Mesenchymal stem cell (in vitro differentiated cells and primary cell): Measurements from ENCODE around the gene KCNC1.
A peak's percentile ranks its signal among the peaks of the same experiment; 100 is the strongest.

Experiments
- DNase-seq: peaks from one replicate; pipeline ENCODE4 v3.0.0-alpha.2; 2013
- H2AFZ ChIP-seq: one replicate; pipeline ENCODE4 v1.6.1; 2013; ENCODE audit warnings: low read depth, mild to moderate bottlenecking, control low read depth, inconsistent platforms, low read length, moderate library complexity
- H2AK5ac ChIP-seq: 2 replicates; pipeline ENCODE4 v1.6.1; 2013; ENCODE audit warnings: low read length, moderate library complexity, mild to moderate bottlenecking, inconsistent platforms; ENCODE audit not compliant: severe bottlenecking
- H2BK120ac ChIP-seq: one replicate; pipeline ENCODE4 v1.6.1; 2013; ENCODE audit warnings: low read depth, mild to moderate bottlenecking, inconsistent platforms, low read length, moderate library complexity
- H2BK12ac ChIP-seq, 2 experiments: one replicate each; pipeline ENCODE4 v1.6.1; 2013; ENCODE audit warnings: inconsistent platforms in 2 of 2, low read length in 2 of 2, mild to moderate bottlenecking in 2 of 2, moderate library complexity in 2 of 2, control low read depth in 1 of 2
- H2BK15ac ChIP-seq: one replicate; pipeline ENCODE4 v1.6.1; 2013; ENCODE audit warnings: mild to moderate bottlenecking, low read depth, inconsistent platforms; ENCODE audit not compliant: poor library complexity, severe bottlenecking
- H2BK5ac ChIP-seq: 2 replicates; pipeline ENCODE4 v1.6.1; 2013; ENCODE audit warnings: low read depth, mild to moderate bottlenecking, low read length, control low read depth, inconsistent platforms; ENCODE audit not compliant: poor library complexity, severe bottlenecking
- H3K14ac ChIP-seq, 2 experiments: one replicate each; pipeline ENCODE4 v1.6.1; 2013; ENCODE audit warnings: inconsistent platforms in 2 of 2, low read length in 2 of 2, control low read depth in 1 of 2, mild to moderate bottlenecking in 1 of 2, moderate library complexity in 1 of 2
- H3K18ac ChIP-seq, 2 experiments: one replicate each; pipeline ENCODE4 v1.6.1; 2013; ENCODE audit warnings: inconsistent platforms in 2 of 2, low read length in 2 of 2, control low read depth in 1 of 2, low read depth in 1 of 2, mild to moderate bottlenecking in 1 of 2
- H3K23ac ChIP-seq, 2 experiments: one replicate each; pipeline ENCODE4 v1.6.1; 2013; ENCODE audit warnings: inconsistent platforms in 2 of 2, low read length in 2 of 2, mild to moderate bottlenecking in 2 of 2, moderate library complexity in 2 of 2, control low read depth in 1 of 2
- H3K27ac ChIP-seq: 2 replicates; pipeline ENCODE4 v1.5.1; 2013; ENCODE audit warnings: mild to moderate bottlenecking, moderate library complexity, low read length, control low read depth, inconsistent platforms; ENCODE audit not compliant: poor library complexity, severe bottlenecking
- H3K27me3 ChIP-seq, 2 experiments: 2 replicates each; pipeline versions ENCODE4 v1.6.1 to v1.7.0; 2013; ENCODE audit warnings: low read length in 2 of 2, mild to moderate bottlenecking in 2 of 2, moderate library complexity in 2 of 2, control low read depth in 1 of 2, inconsistent platforms in 1 of 2; ENCODE audit not compliant: control insufficient read depth in 1 of 2, insufficient read depth in 1 of 2
- H3K36me3 ChIP-seq, 2 experiments: 2 replicates each; pipeline versions ENCODE4 v1.6.1 to v1.7.0; 2013; ENCODE audit warnings: low read length in 2 of 2, control low read depth in 1 of 2, inconsistent platforms in 1 of 2, low read depth in 1 of 2, mild to moderate bottlenecking in 1 of 2; ENCODE audit not compliant: insufficient read depth in 2 of 2, control insufficient read depth in 1 of 2
- H3K4ac ChIP-seq, 2 experiments: one replicate each; pipeline ENCODE4 v1.6.1; 2013; ENCODE audit warnings: inconsistent platforms in 2 of 2, low read length in 2 of 2, mild to moderate bottlenecking in 2 of 2, moderate library complexity in 2 of 2, control low read depth in 1 of 2, low read depth in 1 of 2
- H3K4me1 ChIP-seq: 2 replicates; pipeline ENCODE4 v1.6.1; 2013; ENCODE audit warnings: low read depth, low read length, control low read depth; ENCODE audit not compliant: control insufficient read depth, insufficient read depth
- H3K4me2 ChIP-seq: 2 replicates; pipeline ENCODE4 v1.6.1; 2013; ENCODE audit warnings: low read length, mild to moderate bottlenecking, inconsistent platforms; ENCODE audit not compliant: poor library complexity, severe bottlenecking
- H3K4me3 ChIP-seq, 2 experiments: 2 replicates each; pipeline versions ENCODE4 v1.5.1 to v1.7.0; 2013; ENCODE audit warnings: low read length in 2 of 2, mild to moderate bottlenecking in 2 of 2, control low read depth in 1 of 2, low read depth in 1 of 2; ENCODE audit not compliant: insufficient read depth in 1 of 2
- H3K79me1 ChIP-seq: replicated peaks from 2 replicates; pipeline ENCODE4 v1.6.1; 2013; ENCODE audit warnings: mild to moderate bottlenecking, control low read depth, low read length, inconsistent platforms; ENCODE audit not compliant: poor library complexity, severe bottlenecking
- H3K9ac ChIP-seq: 2 replicates; pipeline ENCODE4 v1.7.0; 2013; ENCODE audit warnings: mild to moderate bottlenecking, low read length, moderate library complexity
- H3K9me3 ChIP-seq: 2 replicates; pipeline ENCODE4 v1.7.0; 2013; ENCODE audit warnings: mild to moderate bottlenecking, low read length; ENCODE audit not compliant: control insufficient read depth
- H4K8ac ChIP-seq: one replicate; pipeline ENCODE4 v1.6.1; 2013; ENCODE audit warnings: inconsistent platforms, mild to moderate bottlenecking, low read length, moderate library complexity
- H4K91ac ChIP-seq: one replicate; pipeline ENCODE4 v1.6.1; 2013; ENCODE audit warnings: mild to moderate bottlenecking, low read length, inconsistent platforms
- WGBS: methylation state at CpG from one replicate; pipeline ENCODE4 v1.1.7; 2013; ENCODE audit warnings: mixed read lengths; 5-methylcytosine and 5-hydroxymethylcytosine counted together

The KCNC1 gene

GRCh38 chr11:17721242-17721999 is 13.2 kb upstream of the KCNC1 start:
- H3K9ac ChIP-seq, result peak overlapping the region; percentile 97
- H2AFZ ChIP-seq, result no peak overlapping the region
- H4K8ac ChIP-seq, result no peak overlapping the region
- no peak overlapping the region for H3K4me2 ChIP-seq
- WGBS, result 23% methylated on average over 51 of the region's 56 CpGs
- no peak overlapping the region for H3K4ac ChIP-seq
- no peaks in the 10 kb centered on the region for H3K9me3 ChIP-seq
- H2BK120ac ChIP-seq, result no peak overlapping the region
- no peaks in the 10 kb centered on the region for H3K79me1 ChIP-seq
- no peak overlapping the region for H3K14ac ChIP-seq
- H3K4me3 ChIP-seq, result peak overlapping the region in 1 of 2 experiments; percentile 14
- no peaks in the 10 kb centered on the region for H3K36me3 ChIP-seq
- no peak overlapping the region for H2BK15ac ChIP-seq
- peaks cover 15% of the 10 kb centered on the region for H3K4me1 ChIP-seq
- DNase-seq, result no peak
- no peak overlapping the region for H3K23ac ChIP-seq
- no peak overlapping the region for H2BK12ac ChIP-seq
- no peak overlapping the region for H3K18ac ChIP-seq
- no peak overlapping the region for H2BK5ac ChIP-seq
- H4K91ac ChIP-seq, result no peak overlapping the region
- no peak overlapping the region for H2AK5ac ChIP-seq
- no peak overlapping the region for H3K27ac ChIP-seq
- peaks cover 92 to 94% of the 10 kb centered on the region in 2 experiments for H3K27me3 ChIP-seq

DNA sequence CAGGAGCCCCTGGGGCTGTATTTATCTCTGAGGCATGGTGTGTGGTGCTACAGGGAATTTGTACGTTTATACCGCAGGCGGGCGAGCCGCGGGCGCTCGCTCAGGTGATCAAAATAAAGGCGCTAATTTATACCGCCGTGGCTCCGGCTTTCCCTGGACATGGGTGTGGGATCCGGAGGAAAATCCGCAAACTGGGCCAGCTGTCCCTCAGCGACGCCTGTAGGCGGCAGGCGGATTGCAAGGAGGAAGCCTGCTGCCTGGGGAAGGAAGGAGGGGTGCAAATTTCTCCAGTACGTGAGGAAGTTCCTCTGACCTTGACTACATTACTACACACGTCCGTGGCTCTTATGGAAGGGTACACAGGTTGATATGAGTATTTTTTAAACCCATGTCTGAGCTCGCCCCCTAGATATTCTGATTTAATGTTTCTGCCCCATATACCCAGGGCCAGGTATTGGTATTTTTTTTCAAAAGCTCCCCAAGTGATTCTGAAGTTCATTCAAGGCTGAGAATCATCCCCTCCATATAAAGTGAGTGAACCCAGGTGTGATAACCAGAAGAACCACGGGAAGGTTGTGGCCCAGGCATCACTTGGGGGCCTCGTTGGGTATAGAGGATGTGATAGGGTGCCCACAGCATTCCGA is 12.5 kb upstream of the KCNC1 start:
- Histone ChIP-seq H3K4me3 (no peak overlapping the region), H3K9ac (no peak overlapping the region), H3K4me2 (peak overlapping the region; percentile 48), H2BK12ac (no peak overlapping the region), H4K91ac (no peak overlapping the region), H3K14ac (no peak overlapping the region), H3K23ac (no peak overlapping the region), H2BK15ac (no peak overlapping the region), H3K4ac (no peak overlapping the region), H3K4me1 (peaks cover 15% of the 10 kb centered on the region), H3K9me3 (no peaks in the 10 kb centered on the region), H3K18ac (no peak overlapping the region), H3K27ac (no peak overlapping the region), H4K8ac (no peak overlapping the region), H2BK120ac (no peak overlapping the region), H2BK5ac (no peak overlapping the region), H3K27me3 (peaks cover 88 to 94% of the 10 kb centered on the region in 2 experiments), H2AK5ac (no peak overlapping the region), H3K79me1 (no peaks in the 10 kb centered on the region), H2AFZ (no peak overlapping the region), H3K36me3 (no peaks in the 10 kb centered on the region)
- no peak for DNase-seq
- 20% methylated on average over 23 of the region's 25 CpGs for WGBS

GRCh38 chr11:17724020-17724908 is 10.3 kb upstream of the KCNC1 start:
- peaks cover 14% of the 10 kb centered on the region for H3K4me1 ChIP-seq
- H2AFZ ChIP-seq, result no peak overlapping the region
- H3K79me1 ChIP-seq, result no peaks in the 10 kb centered on the region
- no peak overlapping the region for H3K4ac ChIP-seq
- no peak overlapping the region for H2BK120ac ChIP-seq
- H2BK12ac ChIP-seq, result no peak overlapping the region
- H3K36me3 ChIP-seq, result no peaks in the 10 kb centered on the region
- no peak overlapping the region for H3K9ac ChIP-seq
- H3K23ac ChIP-seq, result no peak overlapping the region
- H4K91ac ChIP-seq, result no peak overlapping the region
- H3K9me3 ChIP-seq, result no peaks in the 10 kb centered on the region
- 62% methylated on average over 10 of the region's 10 CpGs for WGBS
- peaks cover 66 to 93% of the 10 kb centered on the region in 2 experiments for H3K27me3 ChIP-seq
- H3K4me2 ChIP-seq, result no peak overlapping the region
- no peak overlapping the region for H3K14ac ChIP-seq
- H3K27ac ChIP-seq, result no peak overlapping the region
- H3K18ac ChIP-seq, result no peak overlapping the region
- no peak overlapping the region for H2BK5ac ChIP-seq
- H4K8ac ChIP-seq, result no peak overlapping the region
- no peak overlapping the region for H2AK5ac ChIP-seq
- H2BK15ac ChIP-seq, result no peak overlapping the region
- DNase-seq, result no peak
- H3K4me3 ChIP-seq, result no peak overlapping the region

DNA sequence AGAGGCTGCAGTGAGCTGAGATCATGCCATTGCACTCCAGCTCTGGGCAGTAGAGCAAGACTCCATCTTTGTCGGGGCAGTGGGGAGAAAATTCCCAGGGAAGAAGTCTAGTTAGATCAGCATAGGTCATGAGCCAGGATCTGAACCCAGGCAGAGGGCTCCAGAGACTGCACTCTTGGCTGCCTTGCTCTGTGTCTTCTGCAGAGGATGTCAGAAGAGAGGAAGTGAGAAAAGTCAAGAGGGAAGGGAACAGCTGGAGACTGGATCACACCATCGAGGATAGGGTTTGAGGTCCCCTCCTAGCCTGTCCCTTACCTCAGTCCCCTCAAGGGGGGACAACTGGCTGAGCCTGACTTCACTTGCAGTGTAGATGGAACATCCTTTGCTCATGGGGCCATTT is 9.4 kb upstream of the KCNC1 start:
- H2AK5ac ChIP-seq, result no peak overlapping the region
- no peaks in the 10 kb centered on the region for H3K79me1 ChIP-seq
- no peak overlapping the region for H4K91ac ChIP-seq
- no peak overlapping the region for H3K18ac ChIP-seq
- no peak overlapping the region for H3K27ac ChIP-seq
- no peak overlapping the region for H3K4ac ChIP-seq
- H3K27me3 ChIP-seq, result peaks cover 57 to 93% of the 10 kb centered on the region in 2 experiments
- no peaks in the 10 kb centered on the region for H3K36me3 ChIP-seq
- peak overlapping the region in 1 of 2 experiments; percentile 91 for H3K23ac ChIP-seq
- H2BK15ac ChIP-seq, result no peak overlapping the region
- no peaks in the 10 kb centered on the region for H3K9me3 ChIP-seq
- DNase-seq, result no peak
- H3K4me3 ChIP-seq, result no peak overlapping the region
- no peak overlapping the region for H2BK120ac ChIP-seq
- no peak overlapping the region for H2BK12ac ChIP-seq
- WGBS, result 60% methylated on average over 2 of the region's 2 CpGs
- no peak overlapping the region for H3K4me2 ChIP-seq
- no peak overlapping the region for H3K14ac ChIP-seq
- H3K4me1 ChIP-seq, result peaks cover 9% of the 10 kb centered on the region
- H3K9ac ChIP-seq, result no peak overlapping the region
- no peak overlapping the region for H4K8ac ChIP-seq
- H2AFZ ChIP-seq, result no peak overlapping the region
- no peak overlapping the region for H2BK5ac ChIP-seq
